Activated CD4-positive, alpha-beta T cell treated with anti-CD3 and anti-CD28 coated beads, Interleukin-2, amount 50 U/mL, for 48 hours (primary cell): ENCODE measurements around the gene TSPAN1.

ENCODE experiments used
- DNase-seq, 2 experiments: peaks; one replicate each; pipeline ENCODE4 v3.0.0-alpha.2; 2020

The TSPAN1 gene

GRCh38 chr1:46166521-46167462, 8.1 kb upstream of the TSPAN1 start:
- peak; percentile 45 to 52 for DNase-seq

- no peak for DNase-seq
Observed at GRCh38 chr1:46168477-46168876, 6.4 kb upstream of the TSPAN1 start.

GRCh38 chr1:46169811-46170454, 5.0 kb upstream of the TSPAN1 start:
- no peak for DNase-seq

- no peak for DNase-seq
Observed at GRCh38 chr1:46171351-46171750, 3.5 kb upstream of the TSPAN1 start.

- no peak for DNase-seq
Observed at GRCh38 chr1:46171871-46172270, 3.0 kb upstream of the TSPAN1 start.

GRCh38 chr1:46172321-46172720, 2.6 kb upstream of the TSPAN1 start:
- no peak for DNase-seq

- DNase-seq = no peak
Observed at GRCh38 chr1:46173361-46173856, 1.5 kb upstream of the TSPAN1 start.

- no peak for DNase-seq
Observed at GRCh38 chr1:46175243-46175642, 356 bp downstream of the TSPAN1 start.

- no peak for DNase-seq
Observed at GRCh38 chr1:46176211-46176865, 1.5 kb downstream of the TSPAN1 start, which contains the start of gene P3R3URF. Gene P3R3URF, minus strand, starts transcription at chr1:46176488. Its CDS starts 17 bp downstream, at chr1:46176471.

- DNase-seq = peak; percentile 65 to 74
Observed at GRCh38 chr1:46179138-46180081, 4.5 kb downstream of the TSPAN1 start.

GRCh38 chr1:46180082-46180616, 5.3 kb downstream of the TSPAN1 start:
- DNase-seq = peak; percentile 24 to 26

GRCh38 chr1:46181343-46182260, 6.7 kb downstream of the TSPAN1 start:
- no peak for DNase-seq

GRCh38 chr1:46183079-46183847, 8.4 kb downstream of the TSPAN1 start:
- DNase-seq = no peak

GRCh38 chr1:46183926-46184557, 9.2 kb downstream of the TSPAN1 start:
- no peak for DNase-seq

GRCh38 chr1:46184920-46185658, 10.2 kb downstream of the TSPAN1 start:
- DNase-seq = peak; percentile 68 to 79

- no peak for DNase-seq
Observed at GRCh38 chr1:46186076-46186475, 11.2 kb downstream of the TSPAN1 start.

GRCh38 chr1:46187106-46187869, 12.4 kb downstream of the TSPAN1 start:
- DNase-seq = no peak
